Measurements from ENCODE around the gene C3orf22. TPM values are rescaled to one million over a fixed set of nuclear protein-coding genes. Genes with fewer than 3 reads are reported as not detected.

The C3orf22 gene
- total and polyA plus RNA-seq, 9 donors = 0.04 to 0.40 (median 0.21) TPM; not detected in 5

- TF ChIP-seq EP300 (IDR thresholded peaks at IDR 0.05) = no peak
- Histone ChIP-seq H3K27me3 (no peaks in the 10 kb centered on the region), H3K27ac (no peak overlapping the region), H3K4me1 (ENCODE audit: insufficient read depth) (no peaks in the 10 kb centered on the region), H3K36me3 (no peaks in the 10 kb centered on the region), H3K9me3 (no peaks in the 10 kb centered on the region), H3K4me3 (no peak overlapping the region)
- intact Hi-C loops (cut with DNase I) = loop anchor here in 3 of 4 donors (10.0 kb wide), 3 partner anchors 137 to 1017 kb away; no protein-coding TSS in a partner anchor
- no peak for DNase-seq
- 71 to 86% (median 72%) methylated on average over 6 of the region's 6 CpGs for WGBS, 3 donors
These were observed 31.1 kb downstream of the C3orf22 start for GRCh38 chr3:126527455-126528211.

- no peaks in the 10 kb centered on the region for H3K36me3 ChIP-seq
- no peak overlapping the region for H3K4me3 ChIP-seq
- intact Hi-C loops (cut with DNase I) = loop anchor here in 3 of 4 donors (10.0 kb wide), 3 partner anchors 138 to 1018 kb away; no protein-coding TSS in a partner anchor
- no peak for TF ChIP-seq EP300 (IDR thresholded peaks at IDR 0.05)
- TF ChIP-seq CTCF (IDR thresholded peaks at IDR 0.05) = no peak
- TF ChIP-seq POLR2A (IDR thresholded peaks at IDR 0.05) = no peak
- H3K9me3 ChIP-seq = no peaks in the 10 kb centered on the region
- WGBS, 3 donors = 77 to 87% (median 80%) methylated on average over 7 of the region's 7 CpGs
- H3K27ac ChIP-seq = no peak overlapping the region
- no peak for DNase-seq
- no peaks in the 10 kb centered on the region for H3K27me3 ChIP-seq
- no peaks in the 10 kb centered on the region for H3K4me1 ChIP-seq (ENCODE audit: insufficient read depth)
These were observed 31.7 kb downstream of the C3orf22 start for GRCh38 chr3:126527006-126527405.

DNA sequence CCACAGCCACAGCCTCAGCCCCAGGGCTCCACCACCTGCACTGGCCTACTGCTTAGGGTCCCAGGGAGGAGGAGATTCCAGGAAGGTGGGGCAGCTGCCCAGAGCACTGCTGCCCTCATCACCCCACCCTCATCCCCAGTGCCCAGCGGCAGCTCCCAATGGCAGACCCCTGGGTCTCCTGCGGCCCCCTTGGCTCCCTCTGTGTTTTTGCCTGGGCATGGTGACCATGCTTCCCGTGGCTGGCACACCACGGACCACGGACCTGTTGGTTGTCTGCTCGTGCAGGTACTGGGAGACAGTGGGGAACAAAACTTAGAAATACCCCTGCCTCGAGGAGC is 32.1 kb downstream of the C3orf22 start:
- TF ChIP-seq POLR2A (IDR thresholded peaks at IDR 0.05) (no peak), EP300 (IDR thresholded peaks at IDR 0.05) (no peak), CTCF (IDR thresholded peaks at IDR 0.05) (no peak)
- intact Hi-C loops (cut with DNase I) = loop anchor here in 3 of 4 donors (10.0 kb wide), 3 partner anchors 138 to 1018 kb away; no protein-coding TSS in a partner anchor
- no peaks in the 10 kb centered on the region for H3K36me3 ChIP-seq
- DNase-seq = no peak
- no peaks in the 10 kb centered on the region for H3K4me1 ChIP-seq (ENCODE audit: insufficient read depth)
- no peak overlapping the region for H3K27ac ChIP-seq
- H3K9me3 ChIP-seq = no peaks in the 10 kb centered on the region
- WGBS, 3 donors = 81 to 96% (median 87%) methylated on average over 7 of the region's 7 CpGs
- H3K27me3 ChIP-seq = no peaks in the 10 kb centered on the region
- no peak overlapping the region for H3K4me3 ChIP-seq

DNA sequence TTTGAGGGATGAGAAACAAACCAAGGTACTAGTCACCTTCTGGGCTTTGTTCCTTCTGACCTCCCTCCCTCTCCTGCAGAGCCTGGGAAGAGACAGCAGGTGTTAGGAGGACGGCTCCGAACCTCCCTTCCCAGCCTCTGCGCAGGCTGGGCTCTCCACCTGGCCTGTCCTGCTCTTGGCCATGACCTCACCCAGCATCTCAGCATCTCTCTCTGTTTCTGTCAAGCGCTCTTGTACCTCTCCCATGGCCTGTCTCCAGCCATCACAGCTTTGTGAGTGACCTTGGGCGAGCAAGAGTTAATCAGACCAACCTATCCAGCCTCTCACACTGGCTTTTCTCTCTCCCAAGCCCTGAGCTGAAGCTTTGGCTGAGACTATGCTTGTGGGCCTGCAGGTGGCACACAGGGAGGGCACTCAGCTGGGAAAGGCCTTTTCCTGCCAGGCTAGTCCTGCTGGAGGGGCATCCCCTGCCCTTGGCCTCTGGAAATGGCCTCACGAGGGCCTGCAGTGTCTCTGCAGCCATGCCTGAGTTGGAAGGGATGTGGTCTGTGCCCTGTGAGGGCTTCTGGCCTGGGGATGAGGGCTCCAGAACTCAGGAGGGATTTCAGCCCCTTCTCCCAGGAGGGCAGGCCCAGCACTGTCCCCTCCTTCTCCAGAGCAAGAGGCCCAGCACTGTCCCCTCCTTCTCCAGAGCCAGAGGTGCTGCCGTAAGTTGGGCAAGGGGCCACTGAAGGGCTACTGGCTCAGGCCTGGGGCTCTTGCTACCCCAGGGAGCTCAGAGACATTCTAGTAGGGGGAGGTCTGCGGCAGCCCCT is 32.7 kb downstream of the C3orf22 start:
- DNase-seq = no peak
- Histone ChIP-seq H3K36me3 (no peaks in the 10 kb centered on the region), H3K27me3 (no peaks in the 10 kb centered on the region), H3K9me3 (no peaks in the 10 kb centered on the region), H3K4me1 (ENCODE audit: insufficient read depth) (no peaks in the 10 kb centered on the region), H3K4me3 (no peak overlapping the region), H3K27ac (no peak overlapping the region)
- intact Hi-C loops (cut with DNase I) = loop anchor here in 3 of 4 donors (10.0 kb wide), 3 partner anchors 139 to 1019 kb away; no protein-coding TSS in a partner anchor
- whole genome bisulfite sequencing, 3 donors = 84 to 90% (median 86%) methylated on average over 7 to 8 of the region's 8 CpGs
- TF ChIP-seq CTCF (IDR thresholded peaks at IDR 0.05) (no peak), EP300 (IDR thresholded peaks at IDR 0.05) (no peak), POLR2A (IDR thresholded peaks at IDR 0.05) (no peak)

Measured in ovary (tissue), 9 donors.